Heart right ventricle (tissue), 16 donors: ENCODE measurements around the gene CYP4F2. TPM values are rescaled to one million over a fixed set of nuclear protein-coding genes. Genes with fewer than 3 reads are reported as not detected.

Experiments
- ATAC-seq, 8 donors: fragments of 200-7000 bp; cut with Tn5 transposase; one replicate each; pipeline ENCODE4 v1.9.1; 2020; ENCODE audit warnings: mild to moderate bottlenecking in 8 of 8, moderate library complexity in 8 of 8, moderate number of reproducible peaks in 1 of 8
- DNase-seq, 2 donors: peaks; one replicate each; pipeline ENCODE4 v3.0.0-alpha.2; 2020
- H3K27ac ChIP-seq, 10 donors: fragments of 200-600 bp; sonication (generic) in 2 of 10; one replicate each; pipeline versions ENCODE4 v1.5.0 to v1.8.0; 2020 to 2022; ENCODE audit warnings: mild to moderate bottlenecking in 3 of 10
- H3K27me3 ChIP-seq, 7 donors: fragments of 200-600 bp; one replicate each; pipeline ENCODE4 v1.8.0; 2021 to 2022; ENCODE audit warnings: mild to moderate bottlenecking in 2 of 7
- H3K36me3 ChIP-seq, 9 donors: fragments of 200-600 bp; sonication (generic) in 1 of 9; one replicate each; pipeline versions ENCODE4 v1.5.0 to v1.8.0; 2020 to 2022; ENCODE audit warnings: mild to moderate bottlenecking in 2 of 9
- H3K4me1 ChIP-seq, 9 donors: fragments of 200-600 bp; sonication (generic) in 1 of 9; one replicate each; pipeline versions ENCODE4 v1.5.0 to v1.8.0; 2020 to 2022; ENCODE audit warnings: mild to moderate bottlenecking in 4 of 9
- H3K4me3 ChIP-seq, 10 donors: fragments of 200-600 bp; sonication (generic) in 2 of 10; one replicate each; pipeline versions ENCODE4 v1.5.0 to v1.8.0; 2020 to 2022; ENCODE audit warnings: mild to moderate bottlenecking in 7 of 10, moderate library complexity in 2 of 10
- H3K9me3 ChIP-seq, 11 donors: fragments of 200-600 bp in 10 of 11; sonication (generic) in 2 of 11; one replicate each; pipeline versions ENCODE4 v1.5.0 to v1.8.0; 2013 to 2022; ENCODE audit warnings: mild to moderate bottlenecking in 2 of 11, control low read depth in 1 of 11, moderate library complexity in 1 of 11
- CTCF ChIP-seq, 9 donors: fragments of 200-600 bp; sonication (generic) in 2 of 9; IDR thresholded peaks; one replicate each; pipeline versions ENCODE4 v1.5.0 to v1.8.0; 2021 to 2022; ENCODE audit warnings: antibody characterized with exemption in 9 of 9, mild to moderate bottlenecking in 5 of 9, moderate library complexity in 1 of 9
- WGBS, 2 donors: extraction: QIAGEN DNeasy Blood & Tissue Kit; methylation state at CpG; one replicate each; pipeline ENCODE4 v1.1.7; 2013; ENCODE audit warnings: inconsistent platforms in 1 of 2; 5-methylcytosine and 5-hydroxymethylcytosine counted together
- intact Hi-C, 10 donors: fragments of 100-400 bp; cut with DNase I; formaldehyde crosslinking; loops; one replicate each; pipeline versions ENCODE4 v1.11.1 to v1.14.2; 2022
- long read RNA-seq, 3 donors: library from polyadenylated mRNA; unstranded; transcript quantifications; one replicate each; pipeline ENCODE4 v2.0.0, GENCODE V29; 2020 to 2021
- polyA plus RNA-seq, 2 donors: library from polyadenylated mRNA; stranded (reverse); fragments of 200-250 nt; gene quantifications; one replicate each; pipeline ENCODE4 v1.2.3, GENCODE V29; 2013
- total RNA-seq, 10 donors: library from RNA; stranded (reverse); fragmentation: NEBNext Ultra II Directional in 3 of 10; extraction: Animal tissue kit (Norgen Biotek cat#: 25700) in 3 of 10; gene quantifications; one replicate each; pipeline versions ENCODE4 v1.2.1 to v1.2.4, GENCODE V29; 2021 to 2023
- donor health status: Arrhythmogenic right ventricular cardiomyopathy.
- donor health status: ischemic (EF 13 %, LVEDD 7.1; RV severe dilation, severe dysfunction).
- donor health status: healthy with polysubstance abuse.
- donor health status: DM: no; HTN: yes; CAD: no.
- donor health status: DM: no; HTN: no; CAD: no.
- donor health status: ischemic (EF 25% LVEDD 6.9; RV normal size, moderate dysfunction).
- donor health status: ischemic (EF 25% LVEDD 5.7; RV mildly dilated, moderate dysfunction).
- donor health status: healthy.
- donor health status: DM: yes; HTN: yes; CAD: no.
- donor health status: Ischemic cardiomyopathy.
- donor health status: ischemic (EF 35%, LVEDD 5.7; RV mildly dilated, moderate dysfunction).
- donor health status: nonischemic (EF 11% LVEDD 7.7; RV severe dilation, severe dysfunction).
- donor health status: DM: yes; HTN: yes; CAD: no.
- donor health status: PGD.
- donor health status: ischemic (EF 29% LVEDD 5.4; RV normal size, mild dysfunction).
- donor health status: nonischemic (EF 23%, LVEDD 6.1; RV moderate dilation, normal function).

CYP4F2 gene
- total RNA-seq = not detected
- not detected for polyA plus RNA-seq
- long read RNA-seq, donor 1 = 0 reads
- long read RNA-seq, donor 2 = 0 reads
- long read RNA-seq, donor 3 = 0 reads

GRCh38 chr19:15897738-15898276 lies at the start of gene CYP4F2:
CYP4F2 (minus strand) TSS chr19:15898074; CDS start chr19:15897611, 463 bp downstream.
- intact Hi-C loops = no loop called here
- Histone ChIP-seq H3K36me3 (no peaks in the 10 kb centered on the region), H3K4me1 (no peaks in the 10 kb centered on the region), H3K27ac (no peak within 1 kb of the TSS), H3K27me3 (peaks cover 0 to 49% (median 34%) of the 10 kb centered on the region in 7 donors), H3K4me3 (no peak within 1 kb of the TSS), H3K9me3 (no peaks in the 10 kb centered on the region)
- WGBS, 2 donors = 81 to 93% methylated on average over 3 of the region's 3 CpGs
- DNase-seq = no peak
- no peak for TF ChIP-seq CTCF (IDR thresholded peaks at IDR 0.05)
- no peak for ATAC-seq

- WGBS, 2 donors = 41 to 48% methylated on average over 4 of the region's 4 CpGs
- H3K4me3 ChIP-seq = no peak overlapping the region
- no peaks in the 10 kb centered on the region for H3K36me3 ChIP-seq
- peaks cover 0 to 63% (median 19%) of the 10 kb centered on the region in 11 donors for H3K9me3 ChIP-seq
- H3K27me3 ChIP-seq = peaks cover 0 to 25% (median 7%) of the 10 kb centered on the region in 7 donors
- DNase-seq = no peak
- no peak for TF ChIP-seq CTCF (IDR thresholded peaks at IDR 0.05)
- no peaks in the 10 kb centered on the region for H3K4me1 ChIP-seq
- H3K27ac ChIP-seq = no peak overlapping the region
- intact Hi-C loops = no loop called here
- no peak for ATAC-seq
Observed at GRCh38 chr19:15945301-15945700, 47.4 kb upstream of the CYP4F2 start.

GRCh38 chr19:15944401-15944800 lies 46.5 kb upstream of the CYP4F2 start:
- H3K27ac ChIP-seq = no peak overlapping the region
- H3K36me3 ChIP-seq = no peaks in the 10 kb centered on the region
- H3K27me3 ChIP-seq = peaks cover 0 to 32% (median 7%) of the 10 kb centered on the region in 7 donors
- intact Hi-C loops = no loop called here
- H3K4me3 ChIP-seq = no peak overlapping the region
- no peaks in the 10 kb centered on the region for H3K4me1 ChIP-seq
- ATAC-seq (no peak), DNase-seq (no peak)
- TF ChIP-seq CTCF (IDR thresholded peaks at IDR 0.05) = no peak
- peaks cover 0 to 61% (median 18%) of the 10 kb centered on the region in 11 donors for H3K9me3 ChIP-seq
- WGBS, 2 donors = 58 to 65% methylated on average over 4 of the region's 4 CpGs

- Histone ChIP-seq H3K4me1 (peaks cover 0 to 11% (median 0%) of the 10 kb centered on the region in 9 donors), H3K27me3 (peaks cover 0 to 69% (median 30%) of the 10 kb centered on the region in 7 donors), H3K27ac (no peak overlapping the region), H3K36me3 (no peaks in the 10 kb centered on the region), H3K9me3 (peaks cover 0 to 8% (median 0%) of the 10 kb centered on the region in 11 donors), H3K4me3 (no peak overlapping the region)
- intact Hi-C loops = no loop called here
- no peak for DNase-seq
- no peak for ATAC-seq
- TF ChIP-seq CTCF (IDR thresholded peaks at IDR 0.05) = no peak
- 58 to 63% methylated on average over 2 of the region's 2 CpGs for WGBS, 2 donors
Observed at GRCh38 chr19:15937771-15938170, 39.9 kb upstream of the CYP4F2 start.
